EL (cell line): ENCODE measurements around the gene DENND1A.
"Not testable (repeated sequence)": the region's sequence is repeated elsewhere in the genome, so short reads cannot be mapped to it uniquely, and the experiment has no call there.

Source experiments
- DNase-seq: peaks from one replicate; pipeline ENCODE4 v3.0.0-alpha.2; 2016

The DENND1A gene

DNA sequence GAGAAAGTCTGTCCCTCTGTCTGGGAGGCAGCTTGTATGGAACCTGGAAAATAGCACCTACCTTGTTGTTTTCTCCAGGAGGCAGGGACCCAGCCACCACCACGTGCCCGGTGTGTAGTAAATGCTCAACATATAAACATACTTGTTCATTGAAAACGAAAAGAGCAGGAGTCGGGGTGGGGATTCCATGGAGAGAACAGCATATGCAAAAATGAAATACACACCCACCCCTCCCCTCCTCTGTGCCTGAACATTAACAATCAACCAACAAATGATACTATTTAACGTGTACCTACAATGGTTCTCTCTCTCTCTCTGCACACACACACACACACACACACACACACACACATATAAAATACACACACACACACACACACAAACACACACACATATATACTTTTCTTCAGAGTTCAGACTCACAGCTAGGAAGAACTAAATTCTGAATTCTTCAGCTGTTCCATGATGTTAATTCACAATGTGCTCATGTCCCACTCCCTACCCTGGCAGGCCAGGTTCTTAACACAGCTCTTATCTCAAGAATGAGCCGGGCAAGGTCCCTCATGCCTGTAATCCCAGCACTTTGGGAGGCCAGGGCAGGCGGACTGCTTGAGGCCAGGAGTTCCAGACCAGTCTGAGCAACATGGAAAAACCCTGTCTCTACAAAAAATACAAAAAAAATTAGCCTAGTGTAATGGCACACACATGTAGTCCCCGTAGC is 16.3 kb upstream of the DENND1A start:
- DNase-seq = no peak

DNA sequence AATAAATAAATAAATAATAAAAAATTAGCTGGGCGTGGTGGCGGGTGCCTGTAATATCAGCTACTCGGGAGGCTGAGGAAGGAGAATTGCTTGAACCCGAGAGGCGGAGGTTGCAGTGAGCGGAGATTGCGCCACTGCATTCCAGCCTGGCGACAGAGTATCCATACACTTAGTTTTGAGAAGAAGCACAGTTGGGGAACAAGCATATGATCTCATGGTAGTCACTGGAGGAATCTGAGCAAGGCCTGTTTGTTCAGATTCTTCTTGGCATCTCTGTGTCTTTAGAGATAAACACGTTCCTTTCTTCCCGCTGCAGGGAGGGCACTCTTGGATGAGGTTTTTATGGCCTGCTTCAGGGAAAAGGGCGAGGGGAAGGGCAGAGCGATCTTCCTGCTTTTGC is 15.6 kb upstream of the DENND1A start:
- peak; percentile 41 for DNase-seq

DNA sequence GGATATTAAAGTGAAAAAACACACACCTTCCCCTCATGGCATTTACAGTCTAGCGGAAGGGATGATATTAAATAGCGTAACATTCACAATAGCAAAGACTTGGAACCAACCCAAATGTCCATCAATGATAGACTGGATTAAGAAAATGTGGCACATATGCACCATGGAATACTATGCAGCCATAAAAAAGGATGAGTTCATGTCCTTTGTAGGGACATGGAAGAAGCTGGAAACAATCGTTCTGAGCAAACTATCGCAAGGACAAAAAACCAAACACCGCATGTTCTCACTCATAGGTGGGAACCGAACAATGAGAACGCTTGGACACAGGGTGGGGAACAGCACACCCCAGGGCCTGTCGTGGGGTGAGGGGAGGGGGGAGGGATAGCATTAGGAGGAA is 14.5 kb upstream of the DENND1A start:
- not testable (repeated sequence) for DNase-seq

DNA sequence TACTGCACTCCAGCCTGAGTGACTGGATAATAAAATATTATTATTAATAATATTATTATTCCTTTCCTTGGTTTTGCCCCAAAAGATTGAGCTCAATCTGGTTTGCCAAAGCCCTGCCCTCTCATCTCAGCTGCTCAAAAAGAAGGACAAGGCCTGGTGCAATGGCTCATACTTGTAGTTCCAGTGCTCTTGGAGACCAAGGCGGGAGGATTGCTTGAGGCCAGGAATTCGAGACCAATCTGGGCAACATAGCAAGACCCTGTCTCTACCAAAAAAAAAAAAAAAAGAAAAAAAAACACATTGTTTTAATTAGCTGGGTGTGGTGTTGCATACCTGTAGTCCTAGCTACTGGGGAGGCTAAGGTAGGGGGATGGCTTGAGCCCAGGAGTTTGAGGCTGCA is 13.7 kb upstream of the DENND1A start:
- no peak for DNase-seq

DNA sequence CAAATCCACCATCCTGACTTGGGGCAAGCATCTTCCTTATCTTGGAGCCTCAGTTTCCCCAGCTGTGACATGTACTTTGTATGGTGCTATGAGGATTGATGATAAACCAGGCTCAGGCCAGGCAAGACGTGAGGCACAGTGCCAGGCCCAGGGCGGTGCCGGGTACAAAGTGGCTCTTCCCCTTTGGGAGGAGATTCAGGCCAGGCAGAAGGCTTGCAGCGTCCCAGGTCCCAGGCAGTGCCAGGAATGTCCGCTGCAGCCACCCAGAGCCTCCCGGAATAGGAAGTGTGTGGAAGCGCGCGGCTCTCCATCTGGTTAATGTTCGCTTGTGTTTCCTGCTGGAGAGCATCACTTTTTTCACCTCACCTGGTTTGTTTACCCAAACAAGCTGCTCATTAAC is 12.6 kb upstream of the DENND1A start:
- no peak for DNase-seq

DNA sequence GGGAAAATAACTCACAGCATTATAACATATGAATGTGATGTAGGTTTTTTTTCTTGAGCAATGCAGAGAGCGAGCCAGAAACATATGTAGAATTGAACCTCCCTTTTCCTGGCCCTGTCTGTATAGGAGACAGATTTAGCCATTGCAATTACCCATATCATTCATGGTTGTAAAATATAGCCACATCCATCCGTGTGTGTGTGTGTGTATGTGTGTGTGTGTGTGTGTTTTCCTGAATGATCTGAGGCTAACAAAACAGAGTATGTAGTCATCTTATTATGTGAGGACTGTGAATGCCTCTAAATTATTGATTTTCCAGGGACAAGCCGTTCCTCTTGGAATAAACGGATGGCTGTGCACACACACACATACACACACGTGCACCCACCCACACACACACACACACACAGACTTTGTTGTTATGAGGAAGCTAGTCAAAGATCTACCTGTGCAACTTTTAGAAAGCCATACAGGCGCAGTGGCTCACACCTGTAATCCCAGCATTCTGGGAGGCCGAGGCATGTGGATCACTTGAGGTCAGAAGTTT is 11.7 kb upstream of the DENND1A start:
- no peak for DNase-seq

DNA sequence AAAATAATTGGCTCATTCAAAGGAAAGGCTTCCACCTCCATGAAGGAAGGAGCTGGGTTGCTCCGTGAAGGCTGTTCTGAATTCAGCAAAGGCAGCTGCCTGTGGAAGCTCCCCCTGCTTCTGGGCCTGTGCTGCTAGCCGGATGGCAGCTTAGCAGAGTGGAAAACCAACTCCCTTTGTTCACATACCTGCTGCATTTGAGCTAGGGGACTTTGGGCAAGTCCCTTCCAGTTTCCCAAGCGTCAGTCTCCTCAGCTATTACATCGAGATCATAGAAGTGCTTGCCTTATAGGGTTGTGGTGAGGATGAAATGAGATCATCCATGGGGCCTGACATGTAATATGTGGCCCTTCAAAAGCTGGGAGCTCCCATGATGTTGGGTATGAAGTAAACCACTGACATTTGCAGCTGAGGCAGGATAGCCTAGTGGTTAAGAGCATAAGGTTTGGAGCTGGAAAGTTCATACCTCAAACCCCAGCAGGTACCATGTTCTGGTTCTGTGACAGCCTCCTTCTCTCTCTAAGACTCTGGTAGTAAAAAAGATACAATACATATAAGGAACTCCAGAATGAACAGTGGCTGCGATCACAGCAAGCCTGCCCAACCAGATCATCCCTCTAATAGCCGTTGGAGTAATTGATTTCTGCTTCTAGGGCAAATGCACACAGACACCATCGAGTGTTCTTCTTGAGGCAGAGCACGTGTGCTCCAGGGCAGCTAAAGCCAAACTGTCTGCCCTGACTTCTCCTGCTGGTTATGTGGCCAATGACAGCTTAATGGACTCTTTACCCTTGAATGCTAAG is 11.0 kb upstream of the DENND1A start:
- DNase-seq = no peak

DNA sequence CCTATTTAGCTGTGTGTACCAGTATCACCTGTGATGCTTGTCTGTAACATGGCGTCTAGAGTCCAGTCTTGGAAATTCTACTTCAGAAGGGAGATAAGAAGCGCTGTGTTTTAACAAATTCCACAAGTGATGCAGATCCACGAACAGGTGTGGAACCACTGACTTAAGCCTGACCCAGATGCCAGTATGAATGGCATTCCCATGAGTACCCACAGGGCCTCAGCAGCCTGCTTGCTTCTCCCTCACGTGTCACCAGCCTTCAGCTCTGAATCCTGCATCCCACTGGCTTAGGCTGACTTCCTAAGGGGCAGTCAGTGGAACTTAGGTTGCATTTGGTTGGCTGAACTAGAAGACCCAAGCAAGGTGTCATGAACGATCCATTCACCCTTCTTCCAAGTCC is 8.5 kb upstream of the DENND1A start:
- DNase-seq = no peak

DNA sequence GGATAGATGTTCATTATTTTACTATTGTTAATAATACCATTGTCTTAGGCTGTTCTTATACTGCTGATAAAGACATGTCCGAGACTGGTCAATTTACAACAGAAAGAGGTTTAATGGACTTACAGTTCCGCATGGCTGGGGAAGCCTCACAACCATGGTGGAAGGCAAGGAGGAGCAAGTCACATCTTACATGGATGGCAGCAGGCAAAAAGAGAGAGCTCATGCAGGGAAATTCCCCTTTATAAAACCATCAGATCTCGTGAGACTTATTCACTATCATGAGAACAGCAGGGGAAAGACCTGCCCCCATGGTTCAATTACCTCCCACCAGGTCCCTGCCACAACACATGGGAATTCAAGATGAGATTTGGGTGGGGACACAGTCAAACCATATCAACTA is 6.6 kb upstream of the DENND1A start:
- DNase-seq = not testable (repeated sequence)

DNA sequence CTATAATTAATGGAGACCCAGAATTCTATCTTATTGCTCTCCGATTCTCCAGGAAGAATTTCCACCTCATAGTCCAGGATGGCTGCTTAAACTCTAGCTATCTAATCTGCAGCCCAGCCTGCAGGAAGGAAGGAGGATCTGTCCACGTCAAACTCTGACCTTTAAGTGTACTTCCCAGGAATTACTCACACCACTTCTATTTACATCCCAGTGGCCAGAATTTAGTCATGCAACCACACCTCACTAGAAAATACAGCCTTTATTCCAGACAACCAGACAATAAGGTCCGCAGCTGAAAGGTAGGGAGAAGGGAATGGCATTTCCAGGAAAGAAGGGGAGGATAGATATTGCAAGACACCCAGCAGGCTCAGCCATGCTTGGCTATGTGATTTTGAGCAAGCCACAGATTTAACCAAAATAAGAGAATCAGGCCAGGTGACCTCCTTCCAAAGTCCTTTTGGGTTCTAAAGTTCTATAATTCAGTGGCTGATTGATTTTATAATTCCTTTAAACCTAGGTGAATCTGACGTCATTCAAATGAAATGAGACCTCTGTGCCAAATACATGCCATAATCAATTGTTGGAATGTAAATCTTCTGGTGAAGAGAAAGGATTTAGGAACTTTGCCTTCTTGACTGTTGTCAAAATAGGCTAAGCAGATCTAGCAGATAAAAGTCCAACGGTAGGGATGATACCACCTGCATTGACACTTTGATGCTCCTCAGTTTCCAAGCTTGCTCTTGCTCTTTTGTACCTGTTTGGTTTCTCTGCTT is 3.7 kb upstream of the DENND1A start:
- peak; percentile 75 for DNase-seq

DNA sequence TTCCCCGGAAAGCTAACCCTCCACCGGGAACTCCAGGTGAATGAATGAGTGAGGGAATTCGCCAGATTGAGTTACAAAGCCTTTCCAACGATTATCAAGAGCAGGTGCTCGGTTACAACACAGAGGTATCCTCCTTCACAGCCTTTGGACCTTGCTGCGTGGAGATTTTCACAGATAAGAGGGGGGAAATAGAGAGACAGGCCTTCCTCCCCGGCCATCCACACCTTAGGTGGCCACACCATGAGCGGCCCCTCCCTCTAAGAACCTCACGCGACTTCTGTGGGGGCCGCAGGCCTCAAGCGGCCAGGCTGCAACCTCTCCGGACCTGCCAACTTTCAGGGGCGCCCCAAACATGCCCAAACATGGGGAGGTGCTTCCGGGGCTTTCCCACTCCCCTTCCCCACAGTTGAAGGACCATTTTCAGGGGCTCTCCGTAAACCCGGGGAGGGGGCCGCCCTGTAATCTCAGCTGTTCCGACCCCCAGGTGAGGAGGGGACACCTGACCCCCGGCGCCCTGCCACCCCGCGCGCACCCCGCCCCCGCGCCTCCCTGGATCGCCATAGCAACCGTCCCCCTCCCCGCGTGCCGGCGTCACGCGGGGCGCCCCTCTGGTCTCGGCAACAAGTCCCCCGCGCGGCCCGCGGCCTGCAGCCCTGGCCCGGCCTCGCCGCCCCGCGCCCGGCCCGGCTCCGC is 603 bp downstream of the DENND1A start:
- DNase-seq = peak; percentile 23

DNA sequence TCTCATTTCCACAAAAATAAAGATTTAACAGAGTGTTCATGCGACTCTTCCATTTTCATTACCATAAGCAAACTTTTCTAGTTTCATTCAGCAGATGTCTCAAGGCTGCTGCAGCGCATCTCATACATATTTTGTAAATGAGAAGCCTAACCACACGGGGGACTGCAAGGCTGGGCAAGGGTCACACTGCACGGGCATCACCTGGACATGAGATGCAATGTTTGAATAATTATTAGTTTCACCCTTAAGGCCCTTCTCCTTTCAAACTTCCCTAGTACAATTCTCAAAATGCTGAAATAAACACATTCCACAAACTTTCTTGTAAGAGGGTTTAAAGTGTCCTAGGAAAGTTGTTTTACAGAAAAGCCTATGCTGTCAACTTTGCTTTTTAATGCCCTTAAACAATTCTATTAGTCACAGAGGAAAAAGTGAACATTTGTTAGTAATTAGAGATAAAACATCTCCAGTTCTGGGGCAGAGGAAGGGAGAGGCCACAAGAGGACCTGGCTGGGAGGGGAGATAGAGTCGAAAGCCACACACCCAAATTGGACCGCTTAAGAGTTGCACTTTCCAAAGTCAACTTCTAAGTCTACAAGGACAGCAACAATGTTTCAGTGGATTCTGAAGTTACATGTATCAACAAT is 1.3 kb downstream of the DENND1A start:
- peak; percentile 64 for DNase-seq

DNA sequence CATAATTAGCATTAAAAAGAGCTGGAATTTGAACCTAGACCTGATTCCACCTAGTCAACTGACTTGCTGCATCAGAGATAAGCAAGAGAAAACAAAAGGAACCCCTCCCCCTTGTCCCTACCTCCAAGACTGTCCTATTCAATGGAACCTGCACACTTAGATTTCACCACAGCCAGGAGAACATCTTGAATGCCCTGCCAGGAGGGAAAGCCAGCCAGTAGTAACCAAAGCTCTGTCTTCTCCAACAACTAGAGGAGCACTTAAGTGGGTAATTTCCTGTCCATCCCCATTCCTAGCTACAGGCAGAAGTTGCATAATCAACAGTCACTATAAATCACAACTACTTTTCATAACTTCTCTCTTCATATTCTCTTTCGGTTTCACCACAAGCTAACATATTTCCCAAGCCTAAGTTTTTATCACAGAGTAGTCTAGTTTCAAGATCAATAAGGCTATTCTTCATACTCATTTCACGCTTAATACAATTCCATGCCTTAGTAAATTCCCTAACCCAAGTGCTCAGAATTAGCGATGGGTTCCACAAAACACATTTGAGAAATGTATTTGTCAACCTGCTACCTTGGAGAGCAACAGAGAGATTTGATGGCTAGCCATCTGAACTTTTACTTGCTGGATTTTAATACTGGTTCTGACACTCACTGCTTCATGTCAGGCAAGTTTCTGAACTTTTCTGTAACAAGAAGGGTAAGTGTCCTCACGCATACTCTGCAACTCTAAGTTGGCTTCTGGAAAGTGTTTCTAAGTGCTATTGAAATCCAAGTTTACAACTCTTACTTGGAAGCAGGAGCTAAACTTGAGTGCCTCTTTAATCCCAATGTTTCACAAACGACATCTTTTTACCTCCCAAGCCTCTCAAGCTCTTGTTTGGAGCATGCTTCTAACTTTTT is 2.0 kb downstream of the DENND1A start:
- DNase-seq = peak; percentile 79

DNA sequence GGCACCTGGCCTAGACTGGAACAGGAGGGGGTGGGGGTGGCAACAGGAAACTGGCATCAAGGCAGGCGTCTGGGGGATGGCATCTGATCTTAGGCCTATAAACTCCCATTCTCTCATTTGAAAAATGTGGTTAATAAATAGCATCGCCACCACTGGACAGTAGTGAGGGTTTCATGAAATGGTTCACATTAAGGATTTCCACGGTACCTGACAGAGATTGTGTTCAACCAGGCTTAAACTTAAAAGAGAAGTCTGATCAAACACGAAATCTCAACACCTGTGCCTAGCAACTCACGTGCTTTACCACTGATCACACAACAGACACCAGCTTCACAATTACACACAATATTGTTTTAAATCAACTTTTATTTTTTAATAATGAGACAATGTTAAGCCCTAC is 3.0 kb downstream of the DENND1A start:
- no peak for DNase-seq

DNA sequence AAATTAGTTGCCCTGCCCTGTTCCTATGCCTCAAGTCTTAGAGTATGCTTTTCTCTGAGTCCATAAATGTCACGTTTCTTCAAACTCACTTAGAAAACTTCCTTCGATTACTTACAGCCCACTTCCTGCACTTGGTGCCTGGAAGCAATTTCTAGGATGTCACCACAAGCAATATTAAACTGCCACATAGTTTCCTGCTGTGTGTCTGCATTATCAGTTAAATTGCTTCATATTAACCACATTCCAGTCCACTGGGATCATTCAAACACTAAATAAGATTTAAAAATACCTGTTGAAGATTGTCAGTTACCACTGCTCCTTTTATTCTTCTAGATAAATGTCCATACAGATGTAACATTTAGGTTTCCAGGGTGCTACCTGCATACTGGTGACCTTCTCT is 4.1 kb downstream of the DENND1A start:
- peak; percentile 83 for DNase-seq

DNA sequence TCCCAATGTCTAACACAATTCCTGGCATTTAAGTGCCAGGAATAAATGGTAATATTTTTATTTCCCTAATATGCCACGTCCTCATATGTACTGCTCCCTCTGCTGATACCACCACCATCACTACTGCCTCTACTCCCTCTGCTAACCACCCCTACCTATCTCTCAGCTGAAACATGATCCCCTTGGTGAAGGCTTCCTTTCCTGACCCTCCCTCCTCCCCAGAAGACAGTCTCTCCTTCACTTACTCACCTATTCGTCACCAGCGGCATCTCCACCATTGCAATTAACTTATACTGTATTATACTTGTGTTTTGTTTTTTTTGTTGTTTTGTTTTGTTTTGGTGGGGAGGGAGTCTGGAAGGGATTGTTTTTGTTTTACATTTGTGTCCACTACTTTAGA is 4.8 kb downstream of the DENND1A start:
- DNase-seq = no peak

DNA sequence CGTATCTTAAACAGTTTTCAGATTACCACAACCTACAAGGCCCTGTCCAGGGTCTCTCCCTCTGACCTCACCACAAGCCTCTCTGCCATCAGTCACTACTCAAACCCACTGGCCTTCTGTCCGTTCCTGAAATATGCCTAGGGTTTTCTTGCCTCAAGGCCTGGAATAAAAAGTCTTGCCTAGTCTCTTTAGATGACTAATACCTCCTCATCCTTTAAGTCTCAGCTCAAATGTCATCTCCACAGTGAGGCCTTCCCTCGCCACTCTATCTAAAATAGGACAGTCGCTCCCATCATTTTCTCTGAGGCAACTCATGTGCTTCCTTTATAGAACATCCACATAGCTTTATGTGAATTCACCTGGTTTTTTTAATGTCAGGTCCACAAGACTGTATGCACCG is 5.2 kb downstream of the DENND1A start:
- DNase-seq = peak; percentile 75

DNA sequence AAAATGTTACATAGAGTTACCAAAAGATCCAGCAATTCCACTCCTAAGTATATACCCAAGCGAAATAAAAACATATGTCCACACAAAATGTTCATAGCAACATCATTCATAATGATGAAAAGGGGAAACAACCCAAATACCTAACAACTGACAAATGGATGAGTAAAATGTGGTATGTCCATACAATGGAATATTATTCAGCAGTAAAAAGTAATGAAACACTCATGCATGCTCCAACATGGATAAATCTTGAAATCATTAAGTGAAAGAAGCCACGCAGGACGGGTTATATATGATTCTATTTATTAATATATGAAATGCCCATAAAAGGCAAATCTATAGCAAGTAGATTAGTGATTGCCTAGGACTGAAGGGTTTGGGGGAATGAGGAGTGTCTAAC is 6.0 kb downstream of the DENND1A start:
- DNase-seq = no peak

DNA sequence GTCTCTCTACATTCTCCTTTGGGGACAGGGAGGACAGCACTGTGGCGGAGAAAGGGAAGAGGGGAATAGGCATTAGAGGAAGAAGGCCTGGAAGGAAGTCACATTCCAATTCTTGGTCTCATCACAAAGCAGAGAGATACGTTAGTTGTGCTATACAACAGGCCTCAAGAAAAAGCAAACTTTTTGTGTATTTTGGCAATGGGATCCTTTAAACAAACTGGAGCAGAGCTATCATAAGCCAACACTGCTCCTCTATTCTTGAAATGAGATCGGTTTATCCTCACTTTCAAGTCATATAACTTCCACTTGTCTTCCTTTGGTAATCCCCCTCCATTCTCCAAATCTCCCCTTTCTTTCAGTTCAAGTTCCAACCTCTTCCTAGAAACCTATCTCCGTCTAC is 6.5 kb downstream of the DENND1A start:
- no peak for DNase-seq

DNA sequence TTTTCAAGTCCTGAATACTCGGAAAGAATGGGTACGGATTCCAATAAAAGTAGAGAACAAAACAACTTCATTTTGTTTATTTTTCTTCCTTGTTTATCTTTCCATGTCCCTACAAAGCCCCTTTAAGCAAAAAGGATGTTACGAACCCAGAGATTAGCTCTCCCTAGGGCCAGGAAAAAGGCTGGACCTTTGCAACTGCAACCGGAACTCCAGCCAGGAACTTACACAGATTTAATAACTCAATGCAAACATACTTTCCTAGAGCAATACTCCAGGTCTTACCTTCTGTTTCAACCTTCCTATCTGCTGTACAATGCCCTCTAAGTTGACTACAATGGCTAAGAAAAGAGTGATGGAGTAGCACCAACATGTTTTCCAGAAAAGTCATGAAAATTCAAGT is 7.0 kb downstream of the DENND1A start:
- DNase-seq = no peak

DNA sequence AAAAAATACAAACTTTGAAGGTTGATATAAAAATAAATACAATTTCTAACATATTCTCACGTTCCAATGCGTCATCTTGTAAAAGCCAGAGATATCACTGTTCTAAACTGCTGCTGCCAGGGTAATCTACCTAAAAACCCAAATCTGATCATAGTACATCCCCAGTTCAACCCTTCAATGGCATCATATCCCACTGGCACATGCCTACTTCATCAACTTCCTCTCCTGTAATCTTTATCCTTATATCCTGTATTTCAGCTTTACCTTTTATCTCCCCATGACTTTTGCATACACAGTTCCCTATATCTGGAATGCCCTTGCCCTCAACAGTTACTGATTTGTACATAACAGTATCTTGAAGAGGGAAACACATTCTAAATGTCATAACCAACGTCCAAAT is 7.5 kb downstream of the DENND1A start:
- DNase-seq = no peak
